ENCODE data around the gene ALDH1A1.

DNA sequence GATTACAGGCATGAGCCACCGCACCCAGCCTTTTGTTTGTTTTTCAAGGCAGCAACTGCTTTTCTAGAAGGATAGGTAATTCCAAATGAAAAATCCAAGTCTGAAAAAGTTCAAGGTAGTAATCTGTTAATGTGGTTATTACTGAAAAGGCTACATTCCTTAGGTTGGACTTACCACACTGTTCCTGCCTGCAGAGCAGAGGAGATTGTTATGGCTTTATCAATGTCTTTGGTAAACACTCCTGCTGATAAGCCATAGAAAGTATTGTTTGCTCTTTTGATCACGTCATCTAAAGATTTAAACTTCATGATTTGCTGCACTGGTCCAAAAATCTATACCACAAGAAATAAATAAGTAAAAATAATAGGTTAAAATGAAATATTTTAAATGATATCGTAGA is 43.4 kb downstream of the ALDH1A1 start:
- TF ChIP-seq, protein P1, sequence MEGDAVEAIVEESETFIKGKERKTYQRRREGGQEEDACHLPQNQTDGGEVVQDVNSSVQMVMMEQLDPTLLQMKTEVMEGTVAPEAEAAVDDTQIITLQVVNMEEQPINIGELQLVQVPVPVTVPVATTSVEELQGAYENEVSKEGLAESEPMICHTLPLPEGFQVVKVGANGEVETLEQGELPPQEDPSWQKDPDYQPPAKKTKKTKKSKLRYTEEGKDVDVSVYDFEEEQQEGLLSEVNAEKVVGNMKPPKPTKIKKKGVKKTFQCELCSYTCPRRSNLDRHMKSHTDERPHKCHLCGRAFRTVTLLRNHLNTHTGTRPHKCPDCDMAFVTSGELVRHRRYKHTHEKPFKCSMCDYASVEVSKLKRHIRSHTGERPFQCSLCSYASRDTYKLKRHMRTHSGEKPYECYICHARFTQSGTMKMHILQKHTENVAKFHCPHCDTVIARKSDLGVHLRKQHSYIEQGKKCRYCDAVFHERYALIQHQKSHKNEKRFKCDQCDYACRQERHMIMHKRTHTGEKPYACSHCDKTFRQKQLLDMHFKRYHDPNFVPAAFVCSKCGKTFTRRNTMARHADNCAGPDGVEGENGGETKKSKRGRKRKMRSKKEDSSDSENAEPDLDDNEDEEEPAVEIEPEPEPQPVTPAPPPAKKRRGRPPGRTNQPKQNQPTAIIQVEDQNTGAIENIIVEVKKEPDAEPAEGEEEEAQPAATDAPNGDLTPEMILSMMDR (IDR thresholded peaks at IDR 0.05; ENCODE audit: low read depth, low read length): no peak
- TF ChIP-seq POLR2A (IDR thresholded peaks at IDR 0.05; ENCODE audit: extremely low read depth, insufficient read length): no peak
- TF ChIP-seq MAX (IDR thresholded peaks at IDR 0.05; ENCODE audit: low read depth, low read length): no peak

All from NB4 (cell line).